GM23338 (cell line): ENCODE measurements around the gene PCSK6. TPM values are rescaled to one million over a fixed set of nuclear protein-coding genes. Genes with fewer than 3 reads are reported as not detected.

ENCODE experiments used
- ATAC-seq: fragments of 200-7000 bp; cut with Tn5 transposase; 3 replicates; pipeline ENCODE4 v1.9.1; 2020
- DNase-seq: peaks from one replicate; pipeline ENCODE4 v3.0.0-alpha.2; 2015; ENCODE audit warnings: low spot score
- H2AFZ ChIP-seq: fragments of 200-600 bp; sonication (generic); 2 replicates; pipeline ENCODE4 v1.8.0; 2016; ENCODE audit warnings: antibody characterized with exemption, mild to moderate bottlenecking, moderate library complexity
- H3F3A ChIP-seq: fragments of 200-600 bp; sonication (generic); replicated peaks from 2 replicates; pipeline ENCODE4 v1.8.0; 2017; ENCODE audit warnings: antibody characterized with exemption, mixed run types, low read depth
- H3K27ac ChIP-seq: fragments of 200-600 bp; sonication (generic); 2 replicates; pipeline ENCODE4 v1.6.1; 2016; ENCODE audit warnings: low read depth
- H3K27me3 ChIP-seq: fragments of 200-600 bp; sonication (generic); 2 replicates; pipeline ENCODE4 v1.8.0; 2016; ENCODE audit warnings: mild to moderate bottlenecking, mixed run types, moderate library complexity; ENCODE audit not compliant: insufficient read depth
- H3K36me3 ChIP-seq: fragments of 200-600 bp; sonication (generic); 2 replicates; pipeline ENCODE4 v1.8.0; 2016; ENCODE audit warnings: mild to moderate bottlenecking; ENCODE audit not compliant: insufficient read depth
- H3K4me1 ChIP-seq: fragments of 200-600 bp; sonication (generic); 2 replicates; pipeline ENCODE4 v1.8.0; 2016; ENCODE audit warnings: mild to moderate bottlenecking, moderate library complexity; ENCODE audit not compliant: insufficient read depth
- H3K4me2 ChIP-seq: fragments of 200-600 bp; sonication (generic); 2 replicates; pipeline ENCODE4 v1.7.1; 2017; ENCODE audit warnings: mixed run types
- H3K4me3 ChIP-seq: fragments of 200-600 bp; sonication (generic); 2 replicates; pipeline ENCODE4 v1.6.1; 2016; ENCODE audit warnings: mixed run types
- H3K79me2 ChIP-seq: fragments of 200-600 bp; sonication (generic); replicated peaks from 2 replicates; pipeline ENCODE4 v1.8.0; 2017; ENCODE audit warnings: mild to moderate bottlenecking; ENCODE audit not compliant: insufficient read depth
- H3K9me2 ChIP-seq: fragments of 200-600 bp; sonication (generic); 2 replicates; pipeline ENCODE4 v1.8.0; 2017; ENCODE audit not compliant: insufficient read depth
- H4K20me1 ChIP-seq: fragments of 200-600 bp; sonication (generic); replicated peaks from 2 replicates; pipeline ENCODE4 v1.8.0; 2017; ENCODE audit warnings: mild to moderate bottlenecking; ENCODE audit not compliant: insufficient read depth
- H3K27ac Mint-ChIP-seq: 2 replicates; pipeline ENCODE4 v1.8.0; 2020; ENCODE audit warnings: inconsistent platforms, mild to moderate bottlenecking, moderate library complexity, mixed read lengths
- H3K27me3 Mint-ChIP-seq: 3 replicates; pipeline ENCODE4 v1.8.0; 2022; ENCODE audit warnings: low read depth, mild to moderate bottlenecking, moderate library complexity, mixed read lengths, inconsistent platforms; ENCODE audit not compliant: insufficient read depth, poor library complexity
- H3K36me3 Mint-ChIP-seq: 3 replicates; pipeline ENCODE4 v1.8.0; 2021; ENCODE audit warnings: low read depth, mild to moderate bottlenecking, inconsistent platforms, moderate library complexity, mixed read lengths
- H3K4me1 Mint-ChIP-seq: 3 replicates; pipeline ENCODE4 v1.8.0; 2020; ENCODE audit warnings: mild to moderate bottlenecking, inconsistent platforms, mixed read lengths
- H3K4me3 Mint-ChIP-seq: 3 replicates; pipeline ENCODE4 v1.8.0; 2021; ENCODE audit warnings: moderate library complexity, mild to moderate bottlenecking, inconsistent platforms, mixed read lengths
- H3K9me3 Mint-ChIP-seq: 3 replicates; pipeline ENCODE4 v1.8.0; 2020; ENCODE audit warnings: moderate library complexity, mild to moderate bottlenecking, inconsistent platforms, mixed read lengths
- EZH2 ChIP-seq: fragments of 200-600 bp; sonication (generic); IDR thresholded peaks from one replicate; pipeline ENCODE4 v1.8.0; 2017; ENCODE audit warnings: antibody characterized with exemption, mild to moderate bottlenecking, low read depth; ENCODE audit not compliant: unreplicated experiment
- JUNB ChIP-seq: IDR thresholded peaks from one replicate; pipeline ENCODE4 v1.6.1; 2016; ENCODE audit warnings: antibody characterized with exemption; ENCODE audit not compliant: unreplicated experiment
- NANOG ChIP-seq: IDR thresholded peaks from 2 replicates; pipeline ENCODE4 v1.6.1; 2016; ENCODE audit warnings: antibody characterized with exemption, borderline replicate concordance
- POLR2AphosphoS5 ChIP-seq: IDR thresholded peaks from 2 replicates; pipeline ENCODE4 v1.6.1; 2016; ENCODE audit warnings: antibody characterized with exemption, low read depth
- ZNF114 ChIP-seq: fragments of 250-450 bp; sonication (Bioruptor Pico); IDR thresholded peaks from 2 replicates; pipeline ENCODE4 v1.5.0; 2020; ENCODE audit warnings: mild to moderate bottlenecking, moderate library complexity
- ZNF331 ChIP-seq: fragments of 250-450 bp; sonication (Bioruptor Pico); IDR thresholded peaks from 2 replicates; pipeline ENCODE4 v1.5.0; 2020; ENCODE audit warnings: low read depth, mild to moderate bottlenecking, moderate library complexity
- ZNF462 ChIP-seq: fragments of 250-450 bp; sonication (Bioruptor Pico); IDR thresholded peaks from 2 replicates; pipeline ENCODE4 v1.5.0; 2020; ENCODE audit warnings: mild to moderate bottlenecking, moderate library complexity
- polyA plus RNA-seq: library from polyadenylated mRNA; unstranded; fragments of >200 nt; fragmentation: Nextera tagmentation; extraction: Ambion mirVana; gene quantifications from 2 replicates; pipeline ENCODE4 v1.2.1, GENCODE V29; 2016
- total RNA-seq: library from RNA; depleted of rRNA; stranded (reverse); fragments of >200 nt; shearing (Covaris generic); gene quantifications from 2 replicates; pipeline ENCODE4 v1.2.3, GENCODE V29; 2014

The PCSK6 gene
- total and polyA plus RNA-seq, 2 experiments from 2014 or later: 1.7 to 6.7 TPM

GRCh38 chr15:101437618-101438481, 51.7 kb downstream of the PCSK6 start:
- Histone ChIP-seq H3K4me2 (no peak overlapping the region), H4K20me1 (no peaks in the 10 kb centered on the region), H3K27ac (no peak overlapping the region), H3F3A (no peaks in the 10 kb centered on the region), H3K4me1 (no peaks in the 10 kb centered on the region; the same call in 1 of the 2 replicates), H3K4me3 (no peak overlapping the region), H3K79me2 (no peaks in the 10 kb centered on the region), H2AFZ (no peak overlapping the region), H3K36me3 (no peaks in the 10 kb centered on the region), H3K9me2 (no peaks in the 10 kb centered on the region), H3K27me3 (no peaks in the 10 kb centered on the region)
- Mint-ChIP-seq H3K4me3 (no peak overlapping the region), H3K27me3 (peaks cover 8% of the 10 kb centered on the region), H3K36me3 (no peaks in the 10 kb centered on the region), H3K4me1 (peaks cover 30% of the 10 kb centered on the region), H3K27ac (no peak overlapping the region), H3K9me3 (no peaks in the 10 kb centered on the region; the same call in 2 of the 3 replicates)
- TF ChIP-seq ZNF114 (CRISPR knock-in tag): no peak
- TF ChIP-seq EZH2: no peak
- TF ChIP-seq NANOG: no peak
- no peak for TF ChIP-seq JUNB
- TF ChIP-seq ZNF462: no peak
- TF ChIP-seq POLR2AphosphoS5: no peak
- TF ChIP-seq ZNF331 (CRISPR knock-in tag): no peak
- no peak for ATAC-seq
- DNase-seq: no peak
